DND-41 (cell line): ENCODE data around the gene GSAP.

Source experiments
- ATAC-seq: fragments of 200-7000 bp; cut with Tn5 transposase; 3 replicates; pipeline ENCODE4 v1.9.1; 2021; ENCODE audit warnings: low read depth; ENCODE audit not compliant: insufficient read depth
- DNase-seq: peaks from one replicate; pipeline ENCODE4 v3.0.0-alpha.2; 2020
- H2AFZ ChIP-seq: 2 replicates; pipeline ENCODE4 v1.6.0; 2012; ENCODE audit warnings: low read depth, low read length
- H3K27ac ChIP-seq: 2 replicates; pipeline ENCODE4 v1.5.1; 2012; ENCODE audit warnings: low read length, inconsistent platforms
- H3K27me3 ChIP-seq: fragments of 200-600 bp; sonication (generic); 2 replicates; pipeline ENCODE4 v1.6.0; 2012; ENCODE audit warnings: low read length, mild to moderate bottlenecking, inconsistent platforms; ENCODE audit not compliant: insufficient read depth, poor library complexity
- H3K36me3 ChIP-seq: 2 replicates; pipeline ENCODE4 v1.5.1; 2012; ENCODE audit warnings: low read length, inconsistent platforms; ENCODE audit not compliant: insufficient read depth
- H3K4me1 ChIP-seq: 2 replicates; pipeline ENCODE4 v1.5.1; 2012; ENCODE audit warnings: mild to moderate bottlenecking, low read length; ENCODE audit not compliant: insufficient read depth
- H3K4me2 ChIP-seq: 2 replicates; pipeline ENCODE4 v1.6.0; 2012; ENCODE audit warnings: mild to moderate bottlenecking, moderate library complexity, low read length, inconsistent platforms; ENCODE audit not compliant: insufficient read depth
- H3K4me3 ChIP-seq, 2 experiments: fragments of 200-600 bp in 1 of 2; shearing (Covaris generic) in 1 of 2; 2 replicates each; pipeline ENCODE4 v1.5.1; 2012 to 2016; ENCODE audit warnings: inconsistent platforms in 2 of 2, low read length in 2 of 2, mild to moderate bottlenecking in 2 of 2, low read depth in 1 of 2, moderate library complexity in 1 of 2
- H3K79me2 ChIP-seq: 2 replicates; pipeline ENCODE4 v1.6.0; 2012; ENCODE audit warnings: low read length, inconsistent platforms; ENCODE audit not compliant: insufficient read depth
- H3K9ac ChIP-seq: 2 replicates; pipeline ENCODE4 v1.6.0; 2012; ENCODE audit warnings: low read depth, mild to moderate bottlenecking, inconsistent platforms, low read length, moderate library complexity
- H3K9me3 ChIP-seq: 2 replicates; pipeline ENCODE4 v1.5.1; 2012; ENCODE audit warnings: low read length, moderate library complexity, mild to moderate bottlenecking, inconsistent platforms; ENCODE audit not compliant: insufficient read depth, severe bottlenecking
- H4K20me1 ChIP-seq: 2 replicates; pipeline ENCODE4 v1.6.0; 2012; ENCODE audit warnings: low read length; ENCODE audit not compliant: insufficient read depth
- CTCF ChIP-seq: IDR thresholded peaks from 2 replicates; pipeline ENCODE4 v1.5.1; 2012; ENCODE audit warnings: borderline replicate concordance, low read length, moderate library complexity, mild to moderate bottlenecking; ENCODE audit not compliant: poor library complexity, severe bottlenecking; ENCODE audit errors: extremely low read depth
- EZH2 ChIP-seq: IDR thresholded peaks from 3 replicates; pipeline ENCODE4 v1.6.1; 2012; ENCODE audit warnings: borderline replicate concordance, low read depth, mild to moderate bottlenecking, moderate library complexity, low read length, inconsistent platforms; ENCODE audit not compliant: severe bottlenecking

GSAP gene

GRCh38 chr7:77403957-77404356 is 12.2 kb downstream of the GSAP start:
- Histone ChIP-seq H3K79me2 (no peaks in the 10 kb centered on the region), H3K27me3 (peaks cover 2% of the 10 kb centered on the region), H3K9me3 (no peaks in the 10 kb centered on the region), H3K36me3 (no peaks in the 10 kb centered on the region), H4K20me1 (no peaks in the 10 kb centered on the region), H3K4me3 (no peak overlapping the region), H3K4me1 (no peaks in the 10 kb centered on the region), H3K27ac (no peak overlapping the region), H3K4me2 (no peak overlapping the region), H2AFZ (no peak overlapping the region), H3K9ac (no peak overlapping the region)
- DNase-seq = no peak
- ATAC-seq = no peak
- TF ChIP-seq CTCF = no peak
- no peak for TF ChIP-seq EZH2

DNA sequence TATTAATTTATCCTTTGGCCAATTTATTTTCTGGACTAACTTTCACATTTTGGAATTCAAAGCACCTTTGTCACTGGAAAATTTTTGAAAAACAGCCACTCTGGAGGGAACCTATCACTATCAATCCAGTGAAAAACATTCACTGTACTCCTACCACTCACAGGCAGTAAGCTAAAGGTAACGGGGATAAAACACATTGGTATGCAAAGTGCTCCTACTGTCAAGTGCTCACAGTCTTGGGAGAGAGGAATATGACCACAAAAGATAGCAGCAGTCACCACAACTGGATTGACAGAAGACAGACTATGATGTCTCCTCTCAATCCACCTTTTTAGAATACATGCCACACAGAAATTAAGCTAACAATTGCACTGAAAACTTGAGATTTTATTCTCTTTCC is 13.3 kb downstream of the GSAP start:
- Histone ChIP-seq H3K36me3 (no peaks in the 10 kb centered on the region), H3K4me2 (no peak overlapping the region), H3K27ac (no peak overlapping the region), H3K4me3 (no peak overlapping the region), H3K27me3 (peaks cover 2% of the 10 kb centered on the region), H3K79me2 (no peaks in the 10 kb centered on the region), H3K9ac (no peak overlapping the region), H3K4me1 (no peaks in the 10 kb centered on the region), H2AFZ (no peak overlapping the region), H4K20me1 (no peaks in the 10 kb centered on the region), H3K9me3 (no peaks in the 10 kb centered on the region)
- DNase-seq (no peak), ATAC-seq (no peak)
- TF ChIP-seq EZH2 (no peak), CTCF (no peak)

GRCh38 chr7:77401002-77401401 is 15.1 kb downstream of the GSAP start:
- Histone ChIP-seq H3K4me3 (no peak overlapping the region), H3K27me3 (peaks cover 2% of the 10 kb centered on the region), H2AFZ (no peak overlapping the region), H4K20me1 (no peaks in the 10 kb centered on the region), H3K9ac (no peak overlapping the region), H3K9me3 (no peaks in the 10 kb centered on the region), H3K27ac (no peak overlapping the region), H3K4me1 (no peaks in the 10 kb centered on the region), H3K36me3 (no peaks in the 10 kb centered on the region), H3K79me2 (no peaks in the 10 kb centered on the region), H3K4me2 (no peak overlapping the region)
- DNase-seq = no peak
- no peak for TF ChIP-seq EZH2
- no peak for TF ChIP-seq CTCF
- no peak for ATAC-seq

GRCh38 chr7:77399816-77400215 is 16.3 kb downstream of the GSAP start:
- Histone ChIP-seq H3K9ac (no peak overlapping the region), H3K27ac (no peak overlapping the region), H3K36me3 (no peaks in the 10 kb centered on the region), H3K9me3 (no peaks in the 10 kb centered on the region), H3K27me3 (peaks cover 2% of the 10 kb centered on the region), H3K79me2 (no peaks in the 10 kb centered on the region), H4K20me1 (no peaks in the 10 kb centered on the region), H3K4me2 (no peak overlapping the region), H3K4me1 (no peaks in the 10 kb centered on the region), H2AFZ (no peak overlapping the region), H3K4me3 (no peak overlapping the region)
- ATAC-seq (no peak), DNase-seq (no peak)
- TF ChIP-seq EZH2 (no peak), CTCF (no peak)
